Mesenchymal stem cell (in vitro differentiated cells and primary cell): ENCODE measurements around the gene SOCS1.

Experiments
- DNase-seq: peaks from one replicate; pipeline ENCODE4 v3.0.0-alpha.2; 2013
- H2AFZ ChIP-seq: one replicate; pipeline ENCODE4 v1.6.1; 2013; ENCODE audit warnings: low read depth, mild to moderate bottlenecking, control low read depth, inconsistent platforms, low read length, moderate library complexity
- H2AK5ac ChIP-seq: 2 replicates; pipeline ENCODE4 v1.6.1; 2013; ENCODE audit warnings: low read length, moderate library complexity, mild to moderate bottlenecking, inconsistent platforms; ENCODE audit not compliant: severe bottlenecking
- H2BK120ac ChIP-seq: one replicate; pipeline ENCODE4 v1.6.1; 2013; ENCODE audit warnings: low read depth, mild to moderate bottlenecking, inconsistent platforms, low read length, moderate library complexity
- H2BK12ac ChIP-seq, 2 experiments: one replicate each; pipeline ENCODE4 v1.6.1; 2013; ENCODE audit warnings: inconsistent platforms in 2 of 2, low read length in 2 of 2, mild to moderate bottlenecking in 2 of 2, moderate library complexity in 2 of 2, control low read depth in 1 of 2
- H2BK15ac ChIP-seq: one replicate; pipeline ENCODE4 v1.6.1; 2013; ENCODE audit warnings: mild to moderate bottlenecking, low read depth, inconsistent platforms; ENCODE audit not compliant: poor library complexity, severe bottlenecking
- H2BK5ac ChIP-seq: 2 replicates; pipeline ENCODE4 v1.6.1; 2013; ENCODE audit warnings: low read depth, mild to moderate bottlenecking, low read length, control low read depth, inconsistent platforms; ENCODE audit not compliant: poor library complexity, severe bottlenecking
- H3K14ac ChIP-seq, 2 experiments: one replicate each; pipeline ENCODE4 v1.6.1; 2013; ENCODE audit warnings: inconsistent platforms in 2 of 2, low read length in 2 of 2, control low read depth in 1 of 2, mild to moderate bottlenecking in 1 of 2, moderate library complexity in 1 of 2
- H3K18ac ChIP-seq, 2 experiments: one replicate each; pipeline ENCODE4 v1.6.1; 2013; ENCODE audit warnings: inconsistent platforms in 2 of 2, low read length in 2 of 2, control low read depth in 1 of 2, low read depth in 1 of 2, mild to moderate bottlenecking in 1 of 2
- H3K23ac ChIP-seq, 2 experiments: one replicate each; pipeline ENCODE4 v1.6.1; 2013; ENCODE audit warnings: inconsistent platforms in 2 of 2, low read length in 2 of 2, mild to moderate bottlenecking in 2 of 2, moderate library complexity in 2 of 2, control low read depth in 1 of 2
- H3K27ac ChIP-seq: 2 replicates; pipeline ENCODE4 v1.5.1; 2013; ENCODE audit warnings: mild to moderate bottlenecking, moderate library complexity, low read length, control low read depth, inconsistent platforms; ENCODE audit not compliant: poor library complexity, severe bottlenecking
- H3K27me3 ChIP-seq, 2 experiments: 2 replicates each; pipeline versions ENCODE4 v1.6.1 to v1.7.0; 2013; ENCODE audit warnings: low read length in 2 of 2, mild to moderate bottlenecking in 2 of 2, moderate library complexity in 2 of 2, control low read depth in 1 of 2, inconsistent platforms in 1 of 2; ENCODE audit not compliant: control insufficient read depth in 1 of 2, insufficient read depth in 1 of 2
- H3K36me3 ChIP-seq, 2 experiments: 2 replicates each; pipeline versions ENCODE4 v1.6.1 to v1.7.0; 2013; ENCODE audit warnings: low read length in 2 of 2, control low read depth in 1 of 2, inconsistent platforms in 1 of 2, low read depth in 1 of 2, mild to moderate bottlenecking in 1 of 2; ENCODE audit not compliant: insufficient read depth in 2 of 2, control insufficient read depth in 1 of 2
- H3K4ac ChIP-seq, 2 experiments: one replicate each; pipeline ENCODE4 v1.6.1; 2013; ENCODE audit warnings: inconsistent platforms in 2 of 2, low read length in 2 of 2, mild to moderate bottlenecking in 2 of 2, moderate library complexity in 2 of 2, control low read depth in 1 of 2, low read depth in 1 of 2
- H3K4me1 ChIP-seq: 2 replicates; pipeline ENCODE4 v1.6.1; 2013; ENCODE audit warnings: low read depth, low read length, control low read depth; ENCODE audit not compliant: control insufficient read depth, insufficient read depth
- H3K4me2 ChIP-seq: 2 replicates; pipeline ENCODE4 v1.6.1; 2013; ENCODE audit warnings: low read length, mild to moderate bottlenecking, inconsistent platforms; ENCODE audit not compliant: poor library complexity, severe bottlenecking
- H3K4me3 ChIP-seq, 2 experiments: 2 replicates each; pipeline versions ENCODE4 v1.5.1 to v1.7.0; 2013; ENCODE audit warnings: low read length in 2 of 2, mild to moderate bottlenecking in 2 of 2, control low read depth in 1 of 2, low read depth in 1 of 2; ENCODE audit not compliant: insufficient read depth in 1 of 2
- H3K79me1 ChIP-seq: replicated peaks from 2 replicates; pipeline ENCODE4 v1.6.1; 2013; ENCODE audit warnings: mild to moderate bottlenecking, control low read depth, low read length, inconsistent platforms; ENCODE audit not compliant: poor library complexity, severe bottlenecking
- H3K9ac ChIP-seq: 2 replicates; pipeline ENCODE4 v1.7.0; 2013; ENCODE audit warnings: mild to moderate bottlenecking, low read length, moderate library complexity
- H3K9me3 ChIP-seq: 2 replicates; pipeline ENCODE4 v1.7.0; 2013; ENCODE audit warnings: mild to moderate bottlenecking, low read length; ENCODE audit not compliant: control insufficient read depth
- H4K8ac ChIP-seq: one replicate; pipeline ENCODE4 v1.6.1; 2013; ENCODE audit warnings: inconsistent platforms, mild to moderate bottlenecking, low read length, moderate library complexity
- H4K91ac ChIP-seq: one replicate; pipeline ENCODE4 v1.6.1; 2013; ENCODE audit warnings: mild to moderate bottlenecking, low read length, inconsistent platforms
- WGBS: methylation state at CpG from one replicate; pipeline ENCODE4 v1.1.7; 2013; ENCODE audit warnings: mixed read lengths; 5-methylcytosine and 5-hydroxymethylcytosine counted together

Gene SOCS1

DNA sequence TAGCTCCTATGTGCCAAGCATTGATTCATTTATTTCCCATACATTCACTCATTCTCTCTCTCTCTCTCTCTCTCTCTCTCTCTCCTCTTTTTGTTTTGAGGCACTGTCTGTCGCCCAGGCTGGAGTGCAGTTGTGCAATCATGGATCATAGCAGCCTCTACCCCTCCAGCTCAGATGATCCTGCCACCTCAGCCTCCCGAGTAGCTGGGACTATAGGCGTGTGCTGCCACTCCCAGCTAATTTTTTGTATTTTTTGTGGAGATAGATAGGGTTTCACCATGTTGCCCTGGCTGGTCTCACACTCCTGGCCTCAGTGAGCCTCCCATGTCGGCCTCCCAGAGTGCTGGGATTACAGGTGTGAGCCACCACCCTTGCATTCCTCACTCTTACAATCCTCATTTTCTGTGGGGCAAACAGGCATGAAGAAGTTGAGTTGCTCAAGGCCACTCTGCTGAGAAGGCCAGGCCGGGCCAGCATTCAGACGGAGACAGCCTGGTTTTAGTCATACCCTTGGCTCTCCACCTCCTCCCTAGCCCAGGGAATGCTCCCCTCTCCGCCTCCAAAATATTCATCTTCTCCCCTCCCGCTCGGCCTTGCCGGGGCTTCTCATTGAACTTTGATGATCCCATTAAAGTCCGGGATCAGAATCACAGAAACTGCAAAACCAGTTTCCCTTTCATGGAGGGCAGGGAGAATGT is 21.0 kb upstream of the SOCS1 start:
- peaks cover 4% of the 10 kb centered on the region for H3K4me1 ChIP-seq
- H3K27me3 ChIP-seq, result peaks cover 6 to 42% of the 10 kb centered on the region in 2 experiments
- H3K18ac ChIP-seq, result no peak overlapping the region
- 91% methylated on average over 9 of the region's 11 CpGs for WGBS
- no peak overlapping the region for H3K4me3 ChIP-seq
- no peak overlapping the region for H2BK5ac ChIP-seq
- H2BK120ac ChIP-seq, result no peak overlapping the region
- H3K23ac ChIP-seq, result no peak overlapping the region
- H3K14ac ChIP-seq, result no peak overlapping the region
- no peak overlapping the region for H2AK5ac ChIP-seq
- no peak overlapping the region for H3K27ac ChIP-seq
- no peak overlapping the region for H2BK15ac ChIP-seq
- no peak for DNase-seq
- H3K36me3 ChIP-seq, result no peaks in the 10 kb centered on the region
- peaks cover 4% of the 10 kb centered on the region for H3K9me3 ChIP-seq
- no peak overlapping the region for H2BK12ac ChIP-seq
- H4K91ac ChIP-seq, result no peak overlapping the region
- H2AFZ ChIP-seq, result no peak overlapping the region
- no peak overlapping the region for H3K4ac ChIP-seq
- H3K79me1 ChIP-seq, result no peaks in the 10 kb centered on the region
- H3K9ac ChIP-seq, result no peak overlapping the region
- H3K4me2 ChIP-seq, result no peak overlapping the region
- no peak overlapping the region for H4K8ac ChIP-seq

DNA sequence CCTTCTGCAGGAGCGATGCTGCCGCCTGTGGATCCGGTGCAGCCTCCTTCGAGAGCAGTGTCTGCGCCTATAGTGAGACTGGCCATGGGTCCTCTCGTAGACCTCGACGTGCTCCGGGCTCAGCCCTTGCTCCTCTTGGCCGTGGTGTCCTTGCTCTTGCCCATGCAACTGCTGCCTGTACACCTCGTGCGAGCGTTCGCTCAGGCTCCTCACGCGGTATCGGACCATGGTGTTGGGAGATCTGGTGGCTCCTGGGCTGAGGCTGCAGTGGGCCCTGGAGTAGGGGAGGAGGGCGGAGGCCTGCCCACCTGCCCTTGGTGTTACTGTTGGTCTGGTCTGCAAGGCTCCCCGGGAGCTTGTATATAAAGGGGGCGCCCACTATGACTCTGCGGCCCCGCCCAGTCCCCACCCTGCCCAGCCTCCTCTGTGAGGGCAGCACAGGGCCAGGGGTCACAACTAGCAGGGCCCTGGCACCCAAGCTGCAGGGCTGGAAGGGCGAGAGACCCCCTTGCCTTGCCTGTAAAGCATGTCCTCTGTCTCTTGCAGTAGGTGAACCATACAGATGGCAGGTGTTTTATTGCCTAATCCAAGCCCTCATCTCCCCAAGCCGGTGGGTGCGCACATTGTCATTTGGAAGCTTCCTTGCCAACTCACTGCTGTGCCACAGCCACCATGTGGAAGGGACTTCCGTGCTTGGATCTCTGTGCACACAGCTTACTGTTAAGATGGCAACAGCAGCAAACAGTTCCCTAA is 20.3 kb upstream of the SOCS1 start, which contains the start of gene PRM2:
PRM2 (minus strand) TSS at position 338 of the 753 bp plus-strand sequence; CDS start at position 228, 110 bp downstream.
- Histone ChIP-seq H2AK5ac (no peak within 1 kb of the TSS), H2BK12ac (no peak within 1 kb of the TSS), H2BK5ac (no peak within 1 kb of the TSS), H3K27ac (no peak within 1 kb of the TSS), H3K4me2 (no peak within 1 kb of the TSS), H3K18ac (no peak within 1 kb of the TSS), H3K4ac (no peak within 1 kb of the TSS), H4K91ac (no peak within 1 kb of the TSS), H3K14ac (peak within 1 kb of the TSS in 1 of 2 experiments; percentile 87), H2AFZ (no peak within 1 kb of the TSS), H3K23ac (no peak within 1 kb of the TSS), H2BK15ac (no peak within 1 kb of the TSS), H3K36me3 (no peaks in the 10 kb centered on the region), H3K9me3 (peaks cover 4% of the 10 kb centered on the region), H3K4me3 (no peak within 1 kb of the TSS), H3K9ac (no peak within 1 kb of the TSS), H4K8ac (no peak within 1 kb of the TSS), H3K27me3 (peaks cover 5 to 40% of the 10 kb centered on the region in 2 experiments), H2BK120ac (no peak within 1 kb of the TSS), H3K4me1 (peaks cover 4% of the 10 kb centered on the region), H3K79me1 (no peaks in the 10 kb centered on the region)
- no peak for DNase-seq
- 94% methylated on average over 26 of the region's 26 CpGs for WGBS

DNA sequence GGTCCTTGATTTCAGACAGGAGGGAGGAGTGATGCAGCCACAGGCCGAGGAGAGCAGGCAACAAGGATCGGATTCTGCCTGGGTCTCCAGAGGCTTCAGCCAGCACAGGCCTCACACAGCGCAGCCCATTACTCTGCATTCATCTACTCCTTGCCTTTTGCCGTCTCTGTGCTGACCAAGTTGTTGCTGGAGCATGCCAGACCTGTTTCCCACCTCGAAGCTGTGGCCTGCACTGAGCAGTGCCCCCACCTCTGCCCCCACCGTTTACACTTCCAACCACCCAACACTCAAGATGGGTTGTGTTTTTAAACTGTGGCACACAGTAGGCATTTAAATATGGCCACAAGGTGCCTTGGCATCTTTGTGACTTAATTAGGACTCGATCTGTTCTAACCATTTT is 19.0 kb upstream of the SOCS1 start:
- no peaks in the 10 kb centered on the region for H3K36me3 ChIP-seq
- H3K18ac ChIP-seq, result no peak overlapping the region
- H3K4me3 ChIP-seq, result no peak overlapping the region
- peaks cover 4% of the 10 kb centered on the region for H3K4me1 ChIP-seq
- WGBS, result 94% methylated on average over 6 of the region's 7 CpGs
- H4K91ac ChIP-seq, result no peak overlapping the region
- H4K8ac ChIP-seq, result peak overlapping the region; percentile 28
- H2BK15ac ChIP-seq, result no peak overlapping the region
- no peak overlapping the region for H3K27ac ChIP-seq
- no peak overlapping the region for H2AFZ ChIP-seq
- no peak overlapping the region for H3K23ac ChIP-seq
- H3K9ac ChIP-seq, result no peak overlapping the region
- H3K79me1 ChIP-seq, result no peaks in the 10 kb centered on the region
- H3K27me3 ChIP-seq, result peaks cover 5 to 42% of the 10 kb centered on the region in 2 experiments
- H2BK120ac ChIP-seq, result no peak overlapping the region
- no peak overlapping the region for H3K14ac ChIP-seq
- no peak for DNase-seq
- H2BK12ac ChIP-seq, result no peak overlapping the region
- no peak overlapping the region for H3K4me2 ChIP-seq
- H2AK5ac ChIP-seq, result no peak overlapping the region
- H3K9me3 ChIP-seq, result peaks cover 4% of the 10 kb centered on the region
- no peak overlapping the region for H3K4ac ChIP-seq
- no peak overlapping the region for H2BK5ac ChIP-seq

DNA sequence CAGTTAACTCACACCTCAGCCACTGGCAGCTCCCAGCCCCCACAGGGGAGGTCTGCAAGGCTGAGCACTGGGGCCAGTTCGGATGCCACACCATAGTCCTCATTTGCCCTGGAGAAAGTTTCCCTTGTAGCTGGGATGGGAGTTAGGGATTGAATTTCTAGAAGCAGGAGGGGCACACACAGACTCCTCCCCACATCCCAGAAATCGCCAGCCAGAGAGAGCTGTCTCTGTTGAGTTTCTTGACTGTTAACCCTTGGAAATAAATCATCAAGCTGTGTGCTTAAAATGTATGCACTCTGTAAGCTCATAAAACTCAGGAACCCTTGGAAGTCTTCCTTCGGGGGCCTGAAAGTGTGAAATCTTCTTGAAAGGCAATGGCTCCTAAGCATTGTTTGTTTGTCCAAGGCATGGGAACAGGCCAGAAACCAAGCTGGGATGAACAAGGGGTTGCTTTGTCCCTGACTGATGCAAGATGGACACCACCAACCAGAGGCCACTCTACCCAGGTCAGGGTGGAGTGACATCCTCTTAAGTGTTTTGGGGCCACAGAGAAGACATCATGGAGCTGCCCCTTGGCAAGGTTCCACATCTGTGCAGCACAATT is 17.8 kb upstream of the SOCS1 start:
- Histone ChIP-seq H2BK15ac (no peak overlapping the region), H2AFZ (no peak overlapping the region), H4K8ac (no peak overlapping the region), H3K14ac (no peak overlapping the region), H3K9me3 (peaks cover 4% of the 10 kb centered on the region), H3K4me2 (no peak overlapping the region), H3K18ac (peak overlapping the region; percentile 38 to 50), H2BK5ac (no peak overlapping the region), H3K4me1 (peaks cover 4% of the 10 kb centered on the region), H2BK12ac (no peak overlapping the region), H4K91ac (peak overlapping the region; percentile 57), H3K4ac (no peak overlapping the region), H2AK5ac (no peak overlapping the region), H3K23ac (no peak overlapping the region), H3K27ac (no peak overlapping the region), H3K27me3 (peaks cover 5 to 33% of the 10 kb centered on the region in 2 experiments), H3K9ac (no peak overlapping the region), H3K79me1 (no peaks in the 10 kb centered on the region), H3K36me3 (no peaks in the 10 kb centered on the region), H3K4me3 (no peak overlapping the region), H2BK120ac (no peak overlapping the region)
- peak; percentile 53 for DNase-seq
- 32% methylated on average over 2 of the region's 3 CpGs for WGBS
